Activated B cell treated with CpG ODN at 0.5 μM for 24 hours (primary cell): ENCODE data around the gene EXOC3L1. TPM values are rescaled to one million over a fixed set of nuclear protein-coding genes. Genes with fewer than 3 reads are reported as not detected.

Experiments
- ATAC-seq: fragments of 200-7000 bp; cut with Tn5 transposase; one replicate; pipeline ENCODE4 v1.10.0; 2021; ENCODE audit warnings: low read depth, mild to moderate bottlenecking, moderate library complexity
- CTCF ChIA-PET: fragments of 350-600 bp; sonication (Branson Sonifier 250); formaldehyde crosslinking; loops from one replicate; lab custom pipeline; 2021; ENCODE audit warnings: antibody characterized with exemption; lab: Charles Lee
- POLR2A ChIA-PET: fragments of 350-600 bp; sonication (Branson Sonifier 250); formaldehyde crosslinking; loops from one replicate; lab custom pipeline; 2021; ENCODE audit warnings: antibody characterized with exemption; lab: Charles Lee
- DNase-seq: peaks from one replicate; pipeline ENCODE4 v3.0.0; 2022
- H3K27ac Mint-ChIP-seq: one replicate; pipeline ENCODE4 v1.8.0; 2020; ENCODE audit warnings: mixed read lengths
- H3K27me3 Mint-ChIP-seq: one replicate; pipeline ENCODE4 v1.8.0; 2021; ENCODE audit warnings: mixed read lengths
- H3K36me3 Mint-ChIP-seq: one replicate; pipeline ENCODE4 v1.8.0; 2021; ENCODE audit warnings: low read depth, mixed read lengths
- H3K4me1 Mint-ChIP-seq: one replicate; pipeline ENCODE4 v1.8.0; 2021; ENCODE audit warnings: mixed read lengths
- H3K4me3 Mint-ChIP-seq: one replicate; pipeline ENCODE4 v1.8.0; 2020; ENCODE audit warnings: mild to moderate bottlenecking, mixed read lengths
- H3K9me3 Mint-ChIP-seq: one replicate; pipeline ENCODE4 v1.8.0; 2020; ENCODE audit warnings: mixed read lengths
- intact Hi-C: fragments of 100-400 bp; cut with micrococcal nuclease; formaldehyde crosslinking; loops from one replicate; pipeline ENCODE4 v1.15.1; 2024
- total RNA-seq: library from RNA; stranded (reverse); gene quantifications from 2 replicates; pipeline ENCODE4 v1.2.3, GENCODE V29; 2022
- TF ChIP-seq, protein P1 (sequence below): fragments of 200-600 bp; IDR thresholded peaks from one replicate; pipeline ENCODE4 v1.8.0; 2022; ENCODE audit warnings: antibody characterized with exemption, mild to moderate bottlenecking

The EXOC3L1 gene
- total RNA-seq, 1 donor from 2014 or later = not detected

DNA sequence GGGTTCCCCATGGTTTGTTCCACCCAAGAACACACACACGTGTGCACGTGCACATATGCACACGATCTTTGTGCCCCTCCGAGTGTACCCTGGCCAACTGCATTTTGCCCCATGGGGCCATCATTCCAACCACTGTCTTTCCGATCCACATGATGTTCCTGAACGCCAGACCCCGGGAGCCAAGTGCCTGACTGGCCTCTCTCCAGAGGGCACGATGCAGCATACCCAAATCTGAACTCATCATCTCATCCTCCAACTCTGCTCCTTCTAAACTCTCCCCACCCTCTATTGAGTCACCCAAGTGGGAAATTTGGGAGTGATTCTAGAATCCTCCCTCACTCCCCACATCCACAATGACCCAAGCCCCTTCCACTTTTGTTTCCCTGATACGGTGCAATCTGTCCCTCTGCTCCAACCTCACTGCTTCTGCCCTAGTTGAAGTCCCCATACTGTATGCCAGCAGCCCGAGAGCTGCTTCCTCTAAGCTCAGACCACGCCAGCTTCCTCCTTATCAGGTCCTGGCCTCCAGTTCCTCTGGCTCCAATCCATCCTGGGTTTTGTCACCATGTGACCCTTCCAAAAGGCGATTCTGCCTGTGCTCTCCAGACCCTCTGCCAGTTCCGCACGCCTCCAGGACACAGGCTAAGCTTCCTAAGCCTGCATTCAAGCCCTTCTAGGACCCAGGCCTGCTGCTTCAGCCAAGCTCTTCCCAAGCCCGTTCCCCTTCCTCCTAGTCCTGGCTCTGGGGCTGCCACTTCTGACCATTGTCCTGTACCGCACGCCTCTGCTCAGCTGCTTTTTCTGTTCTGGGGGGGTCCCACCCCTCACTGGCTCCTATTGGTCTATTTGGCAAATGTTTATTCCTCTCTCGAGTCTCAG is 26.9 kb upstream of the EXOC3L1 start:
- Mint-ChIP-seq H3K4me3 (no peak overlapping the region), H3K4me1 (no peaks in the 10 kb centered on the region), H3K36me3 (no peaks in the 10 kb centered on the region), H3K27ac (no peak overlapping the region), H3K27me3 (no peaks in the 10 kb centered on the region), H3K9me3 (no peaks in the 10 kb centered on the region)
- ChIA-PET POLR2A (interaction anchor here (0.6 to 0.8 kb wide), 2 partner anchors 11 to 111 kb away, joined by 3 read pairs; no protein-coding TSS in a partner anchor), CTCF (no interaction called here)
- ATAC-seq (no peak), DNase-seq (no peak)
- TF ChIP-seq, protein P1, sequence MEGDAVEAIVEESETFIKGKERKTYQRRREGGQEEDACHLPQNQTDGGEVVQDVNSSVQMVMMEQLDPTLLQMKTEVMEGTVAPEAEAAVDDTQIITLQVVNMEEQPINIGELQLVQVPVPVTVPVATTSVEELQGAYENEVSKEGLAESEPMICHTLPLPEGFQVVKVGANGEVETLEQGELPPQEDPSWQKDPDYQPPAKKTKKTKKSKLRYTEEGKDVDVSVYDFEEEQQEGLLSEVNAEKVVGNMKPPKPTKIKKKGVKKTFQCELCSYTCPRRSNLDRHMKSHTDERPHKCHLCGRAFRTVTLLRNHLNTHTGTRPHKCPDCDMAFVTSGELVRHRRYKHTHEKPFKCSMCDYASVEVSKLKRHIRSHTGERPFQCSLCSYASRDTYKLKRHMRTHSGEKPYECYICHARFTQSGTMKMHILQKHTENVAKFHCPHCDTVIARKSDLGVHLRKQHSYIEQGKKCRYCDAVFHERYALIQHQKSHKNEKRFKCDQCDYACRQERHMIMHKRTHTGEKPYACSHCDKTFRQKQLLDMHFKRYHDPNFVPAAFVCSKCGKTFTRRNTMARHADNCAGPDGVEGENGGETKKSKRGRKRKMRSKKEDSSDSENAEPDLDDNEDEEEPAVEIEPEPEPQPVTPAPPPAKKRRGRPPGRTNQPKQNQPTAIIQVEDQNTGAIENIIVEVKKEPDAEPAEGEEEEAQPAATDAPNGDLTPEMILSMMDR = no peak
- intact Hi-C loops = no loop called here

DNA sequence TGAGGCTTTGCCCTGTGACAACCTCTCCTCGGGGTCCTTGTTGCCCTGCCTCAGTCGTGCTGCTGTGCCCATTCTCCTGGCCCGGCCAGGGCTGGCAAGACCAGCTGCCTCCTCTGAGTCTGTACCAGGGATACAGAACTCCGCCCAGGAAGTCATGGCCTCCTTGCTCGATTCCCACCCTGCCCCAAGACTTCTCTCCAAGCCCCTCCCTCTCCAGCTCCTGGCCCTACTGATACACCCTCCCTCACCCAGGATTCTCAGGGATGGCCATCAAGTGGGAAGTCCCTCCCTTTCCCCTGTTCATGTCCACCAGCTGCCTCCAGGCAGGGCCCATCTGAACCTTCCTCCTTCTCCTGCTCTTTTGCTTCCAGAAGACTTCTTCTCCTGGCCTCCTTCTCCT is 25.8 kb upstream of the EXOC3L1 start:
- no peaks in the 10 kb centered on the region for H3K36me3 Mint-ChIP-seq
- intact Hi-C loops = no loop called here
- TF ChIP-seq, protein P1 = no peak
- H3K27ac Mint-ChIP-seq = no peak overlapping the region
- no peaks in the 10 kb centered on the region for H3K4me1 Mint-ChIP-seq
- DNase-seq = no peak
- ChIA-PET POLR2A (no interaction called here), CTCF (no interaction called here)
- no peak overlapping the region for H3K4me3 Mint-ChIP-seq
- no peaks in the 10 kb centered on the region for H3K9me3 Mint-ChIP-seq
- ATAC-seq = no peak
- H3K27me3 Mint-ChIP-seq = no peaks in the 10 kb centered on the region

DNA sequence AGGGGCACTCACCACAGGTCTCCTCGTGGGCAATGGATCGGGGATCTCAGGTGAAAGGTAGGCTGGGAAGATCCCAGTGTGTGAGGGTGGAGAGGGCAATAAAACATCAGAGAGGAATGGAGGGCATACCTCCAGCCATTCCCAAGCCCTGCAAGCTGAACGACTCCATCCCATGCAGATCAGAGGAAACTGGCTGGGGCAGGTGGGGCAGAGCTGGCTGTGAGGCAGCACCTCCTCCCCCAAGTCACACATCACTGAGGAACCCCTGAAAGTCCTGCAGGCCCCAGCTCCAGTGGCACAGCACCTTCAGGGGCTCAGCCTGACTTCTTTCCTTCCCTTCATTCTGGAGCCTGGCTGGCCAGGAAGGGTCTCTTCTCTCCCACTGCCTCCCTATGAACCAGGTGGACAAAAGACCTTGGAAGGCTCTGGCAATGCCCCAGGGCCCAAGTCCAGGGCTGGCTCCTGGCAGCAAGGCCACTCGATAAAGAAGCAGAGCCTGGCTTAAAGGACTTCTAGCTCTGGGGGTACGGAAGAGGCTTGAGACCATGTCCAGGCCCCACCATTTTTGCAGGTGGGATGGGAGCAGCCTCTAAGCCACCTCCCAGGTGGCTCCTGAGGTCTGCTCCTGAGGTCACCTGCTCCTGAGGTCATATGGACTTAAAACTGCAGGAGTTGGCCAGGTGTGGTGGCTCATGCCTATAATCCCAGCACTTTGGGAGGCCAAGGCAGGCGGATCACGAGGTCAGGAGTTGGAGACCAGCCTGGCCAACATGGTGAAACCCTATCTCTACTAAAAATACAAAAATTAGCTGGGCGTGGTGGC is 23.5 kb upstream of the EXOC3L1 start:
- ChIA-PET CTCF (no interaction called here), POLR2A (interaction anchor here (0.6 kb wide), 1 partner anchor 31 kb away, joined by 3 read pairs; no protein-coding TSS in a partner anchor)
- intact Hi-C loops = no loop called here
- H3K9me3 Mint-ChIP-seq = no peaks in the 10 kb centered on the region
- H3K4me1 Mint-ChIP-seq = no peaks in the 10 kb centered on the region
- ATAC-seq (no peak), DNase-seq (no peak)
- no peaks in the 10 kb centered on the region for H3K36me3 Mint-ChIP-seq
- H3K27me3 Mint-ChIP-seq = no peaks in the 10 kb centered on the region
- H3K27ac Mint-ChIP-seq = no peak overlapping the region
- TF ChIP-seq, protein P1 = no peak
- H3K4me3 Mint-ChIP-seq = no peak overlapping the region

GRCh38 chr16:67212766-67213165 is 22.8 kb upstream of the EXOC3L1 start:
- DNase-seq = no peak
- ChIA-PET CTCF (no interaction called here), POLR2A (interaction anchor here (0.6 kb wide), 1 partner anchor 31 kb away, joined by 3 read pairs; no protein-coding TSS in a partner anchor)
- H3K27me3 Mint-ChIP-seq = no peaks in the 10 kb centered on the region
- no peak for ATAC-seq
- H3K36me3 Mint-ChIP-seq = no peaks in the 10 kb centered on the region
- no peak overlapping the region for H3K27ac Mint-ChIP-seq
- intact Hi-C loops = no loop called here
- H3K4me3 Mint-ChIP-seq = no peak overlapping the region
- no peaks in the 10 kb centered on the region for H3K9me3 Mint-ChIP-seq
- TF ChIP-seq, protein P1 = no peak
- no peaks in the 10 kb centered on the region for H3K4me1 Mint-ChIP-seq

DNA sequence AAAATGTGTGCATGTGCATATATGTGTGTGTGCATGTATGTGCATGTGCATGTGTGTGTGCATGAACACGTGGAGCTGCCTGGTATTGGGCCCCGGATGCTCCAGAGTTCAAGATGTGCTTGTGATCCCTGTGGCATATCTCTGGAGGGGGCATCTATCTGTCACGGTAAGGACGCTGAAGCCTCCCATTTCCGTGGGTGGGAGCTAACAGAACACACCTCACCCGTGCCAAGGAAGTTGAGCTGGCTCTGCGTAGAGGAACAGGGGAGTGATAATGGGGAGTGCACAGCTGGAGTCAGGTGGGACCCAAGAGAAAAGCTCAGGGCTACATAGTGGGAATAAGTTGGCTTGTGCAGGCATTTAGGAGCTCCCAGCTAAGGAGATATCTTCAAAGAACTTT is 21.7 kb upstream of the EXOC3L1 start:
- Mint-ChIP-seq H3K27ac (no peak overlapping the region), H3K4me3 (no peak overlapping the region), H3K36me3 (no peaks in the 10 kb centered on the region), H3K27me3 (no peaks in the 10 kb centered on the region), H3K4me1 (no peaks in the 10 kb centered on the region), H3K9me3 (no peaks in the 10 kb centered on the region)
- intact Hi-C loops = no loop called here
- DNase-seq (no peak), ATAC-seq (no peak)
- TF ChIP-seq, protein P1 = no peak
- POLR2A ChIA-PET = no interaction called here
- CTCF ChIA-PET = no interaction called here
